ENCODE data around the gene UBA5.

Gene UBA5

DNA sequence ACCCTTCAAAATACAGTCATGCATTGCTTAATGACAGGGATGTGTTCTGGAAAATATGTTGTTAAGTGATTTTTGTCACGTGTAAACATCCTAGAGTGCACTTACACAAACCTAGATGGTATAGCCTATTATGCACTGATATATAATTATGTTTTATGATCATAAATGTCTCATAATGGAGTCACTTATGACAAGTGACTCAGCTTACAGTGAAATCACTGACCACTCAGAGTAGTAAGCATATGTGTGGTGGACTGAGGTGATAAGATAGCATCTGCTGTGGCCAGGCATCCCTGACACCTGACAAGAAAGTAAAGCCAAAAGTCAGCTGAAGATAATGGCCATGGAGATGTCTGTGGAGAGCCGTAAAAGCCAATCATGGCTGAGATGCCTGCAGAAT is 5.9 kb upstream of the UBA5 start:
- no peak for DNase-seq (ENCODE audit: low read depth)

DNA sequence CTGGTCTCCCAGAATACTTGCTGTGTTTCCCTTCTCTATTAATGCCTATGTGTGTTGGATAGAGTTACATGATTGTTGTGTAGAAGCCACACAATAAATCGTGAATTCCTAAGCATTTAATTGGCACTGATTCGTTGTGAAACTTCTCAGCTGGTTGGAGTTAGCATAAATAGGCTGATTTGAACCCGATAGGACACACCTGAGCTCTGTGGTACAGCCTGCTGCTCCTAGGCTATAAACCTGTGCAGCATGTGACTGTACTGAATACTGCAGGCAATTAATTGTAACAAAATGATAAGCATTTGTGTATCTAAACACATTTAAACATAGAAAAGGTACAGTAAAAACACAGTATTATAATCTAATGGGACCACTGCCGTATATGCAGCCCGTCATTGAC is 5.4 kb upstream of the UBA5 start:
- DNase-seq (ENCODE audit: low read depth), result no peak

DNA sequence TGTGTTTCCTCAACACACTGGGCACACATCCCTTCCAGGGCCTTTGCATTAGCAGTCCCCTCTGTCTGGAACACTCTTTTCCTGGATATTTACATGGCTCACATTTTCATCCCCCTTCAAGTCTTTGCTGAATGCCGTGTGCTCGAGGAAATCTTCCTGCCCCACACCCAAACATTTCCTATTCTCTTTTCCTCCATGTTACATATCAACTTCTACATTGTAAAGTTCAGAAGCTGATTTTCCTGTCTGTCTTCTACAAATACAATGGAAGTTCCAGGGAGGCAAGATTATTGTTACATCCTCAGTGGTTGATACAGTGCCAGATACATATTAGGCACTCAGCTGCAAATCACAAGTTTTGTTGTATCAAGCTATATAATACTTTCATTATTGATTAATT is 4.7 kb upstream of the UBA5 start:
- no peak for DNase-seq (ENCODE audit: low read depth)

DNA sequence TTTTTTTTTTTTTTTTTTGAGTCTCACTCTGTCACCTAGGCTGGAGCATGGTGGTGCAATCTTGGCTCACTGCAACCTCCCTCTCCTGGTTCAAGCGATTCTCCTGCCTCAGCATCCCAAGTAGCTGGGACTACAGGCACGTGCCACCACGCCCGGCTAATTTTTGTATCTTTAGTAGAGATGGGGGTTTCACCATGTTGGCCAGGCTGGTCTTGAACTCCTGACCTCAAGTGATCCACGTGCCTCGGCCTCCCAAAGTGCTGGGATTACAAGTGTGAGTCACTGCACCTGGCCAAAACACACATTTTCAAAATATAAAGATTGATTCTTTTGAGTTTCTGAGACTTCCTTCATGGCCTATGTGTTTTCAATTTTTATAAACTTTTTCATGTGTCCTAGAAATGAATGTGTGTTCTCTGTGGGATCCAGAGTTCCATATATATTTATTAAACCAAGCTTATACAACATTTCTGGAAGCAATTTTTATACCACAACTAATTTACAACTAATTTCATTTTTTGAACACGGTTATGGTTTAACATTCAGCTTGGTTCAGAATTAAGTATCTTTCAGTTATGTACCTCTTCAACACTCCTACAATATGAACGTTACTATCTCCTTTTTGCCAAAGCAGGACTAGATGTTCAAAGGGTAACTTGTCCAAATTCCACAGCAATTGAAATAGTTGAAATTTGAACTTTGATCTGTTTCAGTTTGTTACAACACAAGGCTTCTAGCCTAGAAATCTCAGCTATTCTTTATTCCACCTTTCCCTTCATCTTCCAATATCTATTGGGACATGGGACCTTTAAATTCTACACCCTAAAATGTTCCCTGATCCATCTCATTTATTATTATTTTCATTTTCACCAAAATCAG is 2.0 kb upstream of the UBA5 start:
- no peak for DNase-seq (ENCODE audit: low read depth)

DNA sequence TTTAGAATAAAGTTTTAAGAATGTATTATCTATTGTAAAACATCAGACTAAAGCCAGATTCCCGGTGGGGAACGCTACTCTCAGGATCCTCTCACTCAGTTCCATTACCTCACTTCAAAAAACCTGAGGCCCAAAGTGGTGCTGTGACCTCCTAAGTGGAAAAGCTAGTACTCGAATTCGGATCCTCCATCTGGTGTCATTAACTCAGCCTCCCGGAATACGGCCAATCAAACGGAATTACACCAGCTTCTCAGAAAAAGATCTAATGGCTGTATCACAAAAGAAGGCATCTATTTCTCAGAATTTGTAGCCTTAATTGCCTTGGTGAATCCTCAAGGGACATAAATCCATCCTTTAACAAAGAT is 1.1 kb upstream of the UBA5 start:
- DNase-seq (ENCODE audit: low read depth), result no peak

DNA sequence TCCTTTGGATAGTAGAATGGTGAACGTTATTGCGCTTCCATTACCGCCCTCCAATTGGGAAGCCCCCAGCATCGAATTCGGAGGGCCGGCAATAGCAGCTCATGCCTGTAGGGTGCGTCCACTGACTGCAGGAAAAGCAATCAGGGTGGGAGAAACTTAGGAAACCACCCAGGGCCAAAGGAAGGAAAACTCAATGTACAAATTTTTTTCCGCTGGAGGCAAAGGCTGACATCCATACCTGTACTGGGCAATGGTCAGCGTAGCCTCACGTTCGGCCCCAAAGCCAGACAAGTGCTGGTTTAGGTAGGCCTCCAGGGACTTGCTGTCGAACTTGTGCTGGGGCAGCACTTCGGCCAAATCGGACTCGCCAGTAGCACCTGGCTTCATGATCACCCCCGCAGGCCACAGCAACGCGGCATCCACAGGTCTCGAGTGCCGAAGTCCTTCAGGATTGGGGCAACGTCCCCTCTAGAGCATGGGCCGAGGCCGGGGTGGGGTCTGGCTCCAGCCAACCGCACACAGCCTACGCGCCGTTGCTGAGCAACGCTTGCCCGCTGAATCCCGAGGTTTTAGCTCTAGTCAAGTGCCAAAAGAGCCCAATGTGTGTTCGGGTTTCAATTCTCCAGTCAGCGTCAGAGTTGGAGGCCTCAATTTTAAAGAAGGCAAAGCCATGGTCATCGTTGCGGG is 621 bp upstream of the UBA5 start, which contains the start of gene ACAD11:
TSS of gene ACAD11 (minus strand) at position 445 of the 687 bp plus-strand sequence. CDS start at position 387, 58 bp downstream.
- peak; percentile 75 for DNase-seq (ENCODE audit: low read depth)

DNA sequence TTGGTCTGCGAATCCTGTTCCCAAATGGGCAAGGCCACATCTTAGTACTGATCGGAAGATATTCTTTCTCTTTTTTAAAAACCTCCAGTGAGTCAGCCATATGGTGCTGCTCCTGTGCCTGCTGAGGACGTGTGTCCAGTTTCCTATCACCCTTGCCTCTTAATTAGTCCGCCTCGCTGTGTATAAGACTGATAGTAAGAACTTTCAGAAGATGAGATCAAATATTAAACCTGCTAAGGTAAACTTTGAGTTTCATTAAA is 612 bp downstream of the UBA5 start:
- peak; percentile 56 for DNase-seq (ENCODE audit: low read depth)

DNA sequence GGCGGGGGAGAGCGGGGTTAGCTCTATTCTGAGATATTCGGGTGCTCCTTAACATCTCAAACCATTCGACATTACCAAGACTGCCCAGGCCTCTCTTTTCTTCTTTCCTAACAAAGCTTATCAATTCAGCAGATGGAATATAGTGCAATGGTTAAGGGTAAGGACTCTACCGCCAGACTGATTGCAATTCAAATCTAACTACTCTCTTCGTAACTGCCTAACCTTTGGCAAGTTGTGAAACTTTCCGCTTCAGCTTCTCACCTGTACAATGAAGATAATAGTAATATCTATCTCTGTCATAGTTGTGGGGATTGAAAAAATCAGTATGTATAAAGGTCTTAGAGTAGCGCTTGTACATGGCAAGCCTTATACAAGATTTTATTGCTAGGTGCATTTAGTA is 972 bp downstream of the UBA5 start:
- DNase-seq (ENCODE audit: low read depth), result no peak

DNA sequence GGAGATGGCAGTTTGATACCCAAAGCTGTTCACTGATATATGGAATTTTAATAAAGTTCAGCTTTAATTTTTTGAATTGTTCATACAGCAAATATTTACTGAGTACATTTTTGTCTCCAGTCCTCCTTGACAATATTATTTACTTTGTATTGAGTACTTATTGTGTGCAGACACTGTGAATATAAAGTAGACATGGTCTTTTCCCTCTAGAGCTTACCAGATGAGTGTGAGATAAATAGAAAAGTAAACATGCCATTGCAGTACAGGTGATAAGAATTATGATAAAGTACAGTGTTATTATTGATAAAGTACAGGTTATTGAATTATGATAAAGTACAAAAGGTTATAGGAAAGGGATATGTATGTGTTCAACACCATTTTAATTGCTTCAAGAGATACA is 2.1 kb downstream of the UBA5 start:
- no peak for DNase-seq (ENCODE audit: low read depth)

DNA sequence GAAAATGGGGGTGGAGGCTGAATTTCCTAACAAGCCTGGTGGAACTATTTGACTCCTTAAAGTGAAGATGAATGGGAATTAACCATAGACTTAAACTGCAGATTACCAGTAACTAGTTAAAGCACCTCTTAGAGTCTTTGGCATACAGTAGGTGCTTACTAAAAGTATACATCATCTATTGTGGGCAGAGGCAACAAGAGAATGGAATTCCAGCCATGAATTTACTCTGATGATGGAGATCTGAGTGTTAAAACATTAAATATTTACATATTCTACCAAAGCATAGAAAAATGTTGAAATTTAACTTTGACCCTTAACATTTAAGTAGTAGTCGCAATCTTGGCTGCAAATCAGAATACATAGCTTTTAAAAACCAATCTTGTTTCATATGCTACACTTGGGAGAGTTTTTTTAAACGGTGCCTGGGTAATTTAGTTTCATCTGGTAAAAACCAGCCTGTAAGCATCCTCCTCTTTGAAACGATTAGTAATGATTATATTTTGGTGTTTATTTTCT is 5.2 kb downstream of the UBA5 start:
- DNase-seq (ENCODE audit: low read depth), result no peak

DNA sequence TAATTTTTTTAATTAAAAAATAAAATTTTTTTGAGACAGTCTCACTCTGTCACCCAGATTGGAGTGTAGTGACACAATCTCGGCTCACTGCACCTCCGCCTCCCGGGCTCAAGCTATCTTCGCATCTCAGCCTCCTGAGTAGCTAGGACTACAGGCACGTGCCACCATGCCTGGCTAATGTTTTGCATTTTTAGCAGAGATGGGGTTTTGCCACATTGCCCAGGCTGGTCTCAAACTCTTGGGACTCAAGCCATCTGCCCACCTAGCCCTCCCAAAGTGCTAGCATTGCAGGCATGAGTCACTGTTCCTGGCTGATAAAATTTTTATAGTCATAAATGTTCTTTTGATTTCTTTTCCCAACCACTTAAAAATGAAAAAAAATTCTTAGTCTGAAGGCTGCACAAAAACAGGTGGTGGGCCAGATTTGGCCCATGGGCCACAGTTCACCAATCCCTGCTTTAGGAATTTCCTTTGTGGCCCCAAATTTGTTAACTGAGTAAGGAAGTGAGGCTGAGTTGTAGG is 9.2 kb downstream of the UBA5 start:
- no peak for DNase-seq (ENCODE audit: low read depth)

DNA sequence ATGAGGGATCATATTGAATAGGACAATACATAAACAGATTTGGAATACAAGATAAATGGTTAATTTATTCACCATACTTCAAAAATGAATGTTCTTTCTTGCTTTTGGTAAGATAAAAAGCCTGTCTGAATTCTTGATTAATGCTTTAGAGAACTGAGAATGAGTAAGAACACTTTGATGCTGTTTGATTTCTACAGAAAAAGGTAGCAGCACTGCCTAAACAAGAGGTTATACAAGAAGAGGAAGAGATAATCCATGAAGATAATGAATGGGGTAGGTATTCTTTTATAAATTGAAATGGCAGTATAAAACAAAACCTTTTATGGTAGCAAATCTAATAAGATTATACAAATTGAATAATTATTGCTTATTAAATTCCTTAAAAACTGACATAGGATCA is 15.3 kb downstream of the UBA5 start:
- no peak for DNase-seq (ENCODE audit: low read depth)

DNA sequence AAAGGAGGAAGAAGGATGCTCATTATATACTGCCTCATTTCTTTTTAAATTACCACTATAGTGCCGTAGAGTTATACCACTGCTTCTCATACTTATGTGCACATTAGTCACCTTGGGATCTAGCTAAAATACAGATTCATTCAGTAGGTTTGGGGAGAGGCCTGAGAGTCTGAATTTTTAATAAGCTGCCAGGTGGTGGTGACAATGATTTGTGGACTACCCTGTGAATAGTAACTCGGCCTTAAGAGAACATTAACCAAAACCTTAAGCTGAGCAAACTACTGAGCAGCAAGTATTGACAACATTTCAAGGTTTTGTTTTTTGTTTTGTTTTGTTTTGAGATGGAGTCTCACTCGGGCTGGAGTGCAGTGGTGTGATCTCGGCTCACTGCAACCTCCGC is 19.8 kb downstream of the UBA5 start:
- no peak for DNase-seq (ENCODE audit: low read depth)

DNA sequence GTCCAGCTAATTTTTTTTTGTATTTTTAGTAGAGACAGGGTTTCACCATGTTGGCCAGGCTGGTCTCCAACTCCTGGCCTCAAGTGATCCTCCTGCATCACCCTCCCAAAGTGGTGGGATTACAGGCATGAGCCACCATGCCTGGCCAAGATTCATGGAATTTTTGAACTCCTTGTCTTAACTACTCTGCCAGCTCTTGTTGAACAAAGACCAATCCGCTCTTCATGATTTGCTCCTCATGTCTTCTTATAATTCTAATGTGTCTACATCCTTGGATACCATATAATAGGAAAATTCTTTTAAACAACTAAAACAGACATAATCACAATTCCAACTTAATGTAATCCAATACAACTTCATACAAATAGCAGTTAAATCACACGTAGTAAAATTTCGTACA is 21.3 kb downstream of the UBA5 start:
- DNase-seq (ENCODE audit: low read depth), result no peak

DNA sequence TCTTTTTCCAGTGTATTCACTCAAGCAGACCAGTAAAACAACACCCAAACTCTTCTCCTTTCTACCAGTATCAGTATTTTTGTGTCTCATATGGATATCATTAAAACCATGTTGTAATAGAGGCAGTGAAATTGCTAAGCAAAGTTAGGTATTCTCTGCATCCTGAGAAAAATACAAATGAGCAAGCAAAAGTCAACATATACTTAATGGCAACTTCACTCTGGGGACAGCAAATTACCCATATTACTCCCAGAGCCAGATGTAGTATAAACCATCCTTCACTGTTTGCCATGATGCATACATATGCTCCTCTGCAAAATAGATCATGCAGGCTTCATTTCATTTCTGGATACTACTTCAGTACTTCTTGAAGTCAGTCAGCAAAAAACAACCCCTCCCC is 22.1 kb downstream of the UBA5 start:
- DNase-seq (ENCODE audit: low read depth), result no peak

DNA sequence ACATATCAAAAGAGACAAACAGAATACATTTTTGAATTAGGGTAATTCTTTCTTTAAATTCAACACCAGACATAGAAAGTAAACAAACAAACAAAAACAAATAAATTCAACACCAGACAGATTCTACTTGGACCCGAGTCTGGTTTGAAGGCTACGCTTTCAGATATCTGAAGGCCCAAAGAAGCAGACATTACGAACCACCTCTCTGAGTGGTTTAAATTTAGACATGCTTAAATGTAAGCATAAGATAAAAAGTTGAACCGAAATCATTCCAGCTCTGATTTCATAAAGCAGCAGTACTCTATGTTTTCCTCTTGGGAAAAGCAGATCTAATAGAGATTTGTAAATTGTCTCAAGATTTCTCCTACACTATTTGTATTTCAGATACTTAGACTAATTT is 29.9 kb downstream of the UBA5 start:
- DNase-seq (ENCODE audit: low read depth), result no peak

DNA sequence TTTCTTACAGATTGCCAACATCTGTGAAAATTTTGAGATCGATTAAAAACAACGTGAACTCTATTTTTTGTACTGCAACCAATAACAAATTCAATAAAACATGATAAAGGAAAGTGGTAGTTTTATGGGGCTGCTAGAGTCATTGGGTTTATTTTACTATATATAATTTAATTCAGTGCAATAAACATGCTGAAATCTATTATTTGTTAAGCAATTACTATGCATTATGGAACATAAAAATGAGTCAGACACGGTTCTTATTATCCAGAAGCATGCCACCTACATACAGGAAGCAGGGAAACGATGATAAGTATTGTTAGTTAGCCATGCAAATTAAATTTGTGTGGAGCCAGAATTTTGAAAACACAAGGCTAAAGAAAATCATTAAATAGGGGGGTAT is 34.9 kb downstream of the UBA5 start:
- no peak for DNase-seq (ENCODE audit: low read depth)

DNA sequence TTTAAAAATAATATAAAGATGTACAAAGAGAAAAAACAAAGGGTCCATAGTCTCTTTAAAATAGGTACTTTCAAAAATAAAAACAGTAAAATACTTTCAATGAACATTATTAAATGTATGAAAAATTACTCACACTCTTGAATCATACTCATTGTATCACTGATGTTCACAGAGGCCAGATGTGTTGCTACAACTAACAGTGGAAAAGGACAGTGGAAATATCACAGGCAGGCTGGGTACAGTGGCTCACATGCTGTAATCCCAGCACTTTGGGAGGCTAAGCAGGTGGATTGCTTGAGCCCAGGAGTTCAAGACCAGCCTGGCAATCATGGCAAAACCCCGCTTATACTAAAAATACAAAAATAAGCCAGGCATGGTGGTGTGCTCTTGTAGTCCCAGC is 35.3 kb downstream of the UBA5 start:
- DNase-seq (ENCODE audit: low read depth), result no peak

DNA sequence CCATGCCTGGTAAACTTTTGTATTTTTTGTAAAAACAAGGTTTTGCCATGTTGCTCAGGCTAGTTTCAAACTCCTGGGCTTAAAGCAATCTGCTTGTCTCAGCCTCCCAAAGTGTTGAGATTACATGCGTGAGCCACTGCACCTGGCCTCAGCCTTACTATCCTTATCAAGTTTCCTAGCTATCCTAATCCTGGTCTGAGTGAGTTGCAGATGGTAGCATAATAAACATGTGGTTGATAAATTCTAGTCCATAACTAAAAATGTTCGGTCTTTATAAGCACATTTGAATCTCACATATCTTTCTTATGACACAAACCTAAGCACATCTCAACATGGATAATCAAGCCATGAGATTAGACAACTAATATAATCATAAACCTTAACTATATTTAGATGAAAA is 43.6 kb downstream of the UBA5 start:
- no peak for DNase-seq (ENCODE audit: low read depth)

DNA sequence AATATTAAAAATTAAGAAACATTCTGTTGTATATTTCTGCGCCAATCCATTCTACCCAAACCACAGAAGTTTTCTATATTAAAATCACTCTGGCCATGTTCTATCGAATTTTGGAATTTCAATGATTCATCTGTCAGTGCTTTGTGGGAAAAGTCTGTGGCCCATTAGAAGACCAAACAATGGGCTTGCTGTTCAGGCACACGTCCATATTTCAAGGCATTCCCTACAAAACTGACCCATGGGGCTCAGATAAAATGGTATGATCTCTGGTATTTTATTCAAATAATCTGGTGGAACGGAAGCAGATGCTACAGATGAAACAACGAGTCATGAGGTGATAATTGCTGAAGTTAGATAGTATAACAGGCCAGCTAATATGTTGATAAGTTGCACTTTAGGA is 49.6 kb downstream of the UBA5 start:
- no peak for DNase-seq (ENCODE audit: low read depth)

DNA sequence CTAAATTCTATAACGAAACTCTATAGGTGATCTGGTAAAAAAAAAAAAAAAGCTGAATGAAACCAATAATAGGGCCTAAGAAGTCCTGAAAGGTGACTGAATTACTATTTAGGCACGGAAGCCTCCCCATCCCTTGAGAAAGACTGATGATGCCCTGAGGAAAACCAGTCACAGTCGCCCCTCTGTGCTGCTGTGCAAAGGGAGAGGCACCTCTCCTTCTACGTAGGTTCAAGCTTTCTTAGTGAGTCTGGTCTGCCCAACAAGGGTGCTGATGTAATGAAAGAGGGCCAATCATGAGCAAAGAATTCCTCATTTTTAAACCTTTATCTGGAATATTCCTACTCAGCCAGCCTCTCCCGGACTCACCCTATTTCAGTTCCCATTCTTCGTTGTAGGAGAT is 50.2 kb downstream of the UBA5 start:
- DNase-seq (ENCODE audit: low read depth), result no peak

DNA sequence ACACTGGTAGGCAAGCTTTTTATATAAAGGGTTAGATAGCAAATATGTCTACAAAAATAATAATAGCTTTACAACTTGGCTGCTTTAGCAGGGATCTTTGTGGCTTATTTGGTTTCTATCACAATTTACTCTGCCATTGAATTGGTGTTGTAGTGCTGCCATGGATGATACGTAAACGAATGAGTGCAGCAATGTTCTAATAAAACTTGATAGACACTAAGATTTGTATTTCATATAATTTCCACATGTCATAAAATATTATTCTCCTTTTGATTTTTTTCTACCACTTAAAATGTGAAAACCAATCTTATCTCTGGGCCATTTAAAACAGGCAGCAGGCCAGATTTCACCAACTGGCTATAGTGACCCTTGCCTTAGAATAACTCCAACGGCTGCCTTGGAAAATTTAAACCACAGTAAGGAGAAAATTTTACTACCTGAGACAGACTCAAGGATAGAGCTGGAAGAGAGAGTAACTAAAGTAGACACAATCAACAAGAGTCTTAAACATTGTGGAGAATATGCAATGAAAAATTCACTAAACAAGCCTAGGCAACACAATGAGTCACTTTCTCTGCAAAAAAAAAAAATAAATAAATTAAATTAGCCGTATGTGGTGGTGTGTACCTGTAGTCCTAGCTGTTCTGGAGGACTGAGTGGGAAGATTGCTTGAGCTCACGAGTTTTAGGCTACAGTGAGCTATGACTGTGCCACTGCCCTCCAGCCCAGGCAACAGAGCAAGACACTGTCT is 54.0 kb downstream of the UBA5 start:
- DNase-seq (ENCODE audit: low read depth), result no peak

DNA sequence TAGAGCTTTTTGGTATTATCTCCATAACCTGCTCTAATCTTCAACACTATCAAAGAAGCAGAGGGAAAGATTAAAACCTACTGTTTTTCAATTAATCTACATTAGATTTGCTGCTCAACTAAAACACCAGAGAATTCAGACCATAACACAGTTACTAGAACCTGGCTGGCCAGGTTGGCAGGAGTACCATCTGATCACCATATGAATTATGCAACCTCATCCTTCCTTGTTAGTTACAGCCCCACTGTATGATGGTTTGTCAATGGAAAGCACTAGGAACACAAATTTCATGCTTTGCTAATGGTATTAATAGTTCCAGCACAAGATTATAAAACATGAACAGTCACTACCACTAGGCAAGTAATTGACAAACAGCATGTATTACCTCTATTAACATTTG is 56.2 kb downstream of the UBA5 start:
- DNase-seq (ENCODE audit: low read depth), result no peak
